ENCODE results near the gene USP12.

The USP12 gene

GRCh38 chr13:27038323-27038722, 133.3 kb downstream of the USP12 start:
- H3K27ac ChIP-seq = no peak overlapping the region
- no peak for DNase-seq
- no peaks in the 10 kb centered on the region for H3K36me3 ChIP-seq

GRCh38 chr13:27037571-27037970, 134.0 kb downstream of the USP12 start:
- TF ChIP-seq CTCF (IDR thresholded peaks at IDR 0.05) = no peak
- Histone ChIP-seq H3K36me3 (no peaks in the 10 kb centered on the region), H3K27ac (no peak overlapping the region), H3K4me1 (peaks cover 0 to 11% (median 2%) of the 10 kb centered on the region in 4 donors), H3K27me3 (no peaks in the 10 kb centered on the region), H3K9me3 (no peaks in the 10 kb centered on the region), H3K4me3 (no peak overlapping the region)
- intact Hi-C loops (cut with DNase I; ENCODE audit: low total_unique reads) = no loop called here
- no peak for DNase-seq

More at GRCh38 chr13:27038323-27038722, 133.3 kb downstream of the USP12 start:
- Histone ChIP-seq H3K4me3 (no peak overlapping the region), H3K4me1 (peaks cover 0 to 11% (median 2%) of the 10 kb centered on the region in 4 donors), H3K27me3 (no peaks in the 10 kb centered on the region), H3K9me3 (no peaks in the 10 kb centered on the region)
- no peak for TF ChIP-seq CTCF (IDR thresholded peaks at IDR 0.05)
- intact Hi-C loops (cut with DNase I; ENCODE audit: low total_unique reads) = no loop called here

- no peak for TF ChIP-seq CTCF (IDR thresholded peaks at IDR 0.05)
- Histone ChIP-seq H3K9me3 (no peaks in the 10 kb centered on the region), H3K27ac (no peak overlapping the region), H3K4me1 (peaks cover 0 to 11% (median 2%) of the 10 kb centered on the region in 4 donors), H3K27me3 (no peaks in the 10 kb centered on the region), H3K4me3 (no peak overlapping the region), H3K36me3 (no peaks in the 10 kb centered on the region)
- intact Hi-C loops (cut with DNase I; ENCODE audit: low total_unique reads) = no loop called here
- no peak for DNase-seq
Observed at GRCh38 chr13:27037171-27037570, 134.4 kb downstream of the USP12 start.

- Histone ChIP-seq H3K27ac (no peak overlapping the region), H3K4me1 (peaks cover 0 to 11% (median 2%) of the 10 kb centered on the region in 4 donors), H3K27me3 (no peaks in the 10 kb centered on the region), H3K36me3 (no peaks in the 10 kb centered on the region), H3K4me3 (no peak overlapping the region), H3K9me3 (no peaks in the 10 kb centered on the region)
- no peak for TF ChIP-seq CTCF (IDR thresholded peaks at IDR 0.05)
- intact Hi-C loops (cut with DNase I; ENCODE audit: low total_unique reads) = no loop called here
- no peak for DNase-seq
Observed at GRCh38 chr13:27036236-27036981, 135.2 kb downstream of the USP12 start.

- no peak for DNase-seq
- no peak for TF ChIP-seq CTCF (IDR thresholded peaks at IDR 0.05)
Observed at GRCh38 chr13:27035892-27036235, 135.7 kb downstream of the USP12 start.

More at GRCh38 chr13:27035892-27036235, 135.7 kb downstream of the USP12 start:
- no peak overlapping the region for H3K27ac ChIP-seq
- H3K9me3 ChIP-seq = no peaks in the 10 kb centered on the region
- no peaks in the 10 kb centered on the region for H3K27me3 ChIP-seq
- H3K4me1 ChIP-seq = peaks cover 0 to 11% (median 2%) of the 10 kb centered on the region in 4 donors
- no peak overlapping the region for H3K4me3 ChIP-seq
- H3K36me3 ChIP-seq = no peaks in the 10 kb centered on the region
- intact Hi-C loops (cut with DNase I; ENCODE audit: low total_unique reads) = no loop called here

Data from tibial artery (tissue), 4 donors.